Upper lobe of left lung (tissue), 4 donors: ENCODE data around the gene LGALS7.

Experiments used
- CTCF ChIP-seq, 6 experiments: fragments of 450-650 bp in 4 of 6; fragments of 200-600 bp in 2 of 6; sonication (generic) in 2 of 6; IDR thresholded peaks; one replicate each; pipeline ENCODE4 v1.5.1; 2016 to 2019; ENCODE audit warnings: antibody characterized with exemption in 6 of 6
- POLR2AphosphoS5 ChIP-seq, 2 donors: sonication (generic); formaldehyde crosslinking; IDR thresholded peaks; one replicate each; pipeline ENCODE4 v1.5.1; 2017; ENCODE audit warnings: antibody characterized with exemption in 2 of 2

- no peak for TF ChIP-seq POLR2AphosphoS5 (IDR thresholded peaks at IDR 0.05)
- no peak for TF ChIP-seq CTCF (IDR thresholded peaks at IDR 0.05)
These were observed 42.0 kb upstream of the LGALS7 start for GRCh38 chr19:38815059-38816001.
